GM21576 (cell line): Measurements from ENCODE around the gene ZBTB34.

Experiments used
- ATAC-seq: cut with Tn5 transposase; IDR thresholded peaks from one replicate; pipeline ENCODE4 v1.9.1; 2021; ENCODE audit warnings: mild to moderate bottlenecking, moderate library complexity; ENCODE audit not compliant: unreplicated experiment

ZBTB34 gene

GRCh38 chr9:126875756-126876510, 15.5 kb downstream of the ZBTB34 start:
- ATAC-seq = no peak

- ATAC-seq = no peak
Observed at GRCh38 chr9:126876531-126876930, 16.1 kb downstream of the ZBTB34 start.

DNA sequence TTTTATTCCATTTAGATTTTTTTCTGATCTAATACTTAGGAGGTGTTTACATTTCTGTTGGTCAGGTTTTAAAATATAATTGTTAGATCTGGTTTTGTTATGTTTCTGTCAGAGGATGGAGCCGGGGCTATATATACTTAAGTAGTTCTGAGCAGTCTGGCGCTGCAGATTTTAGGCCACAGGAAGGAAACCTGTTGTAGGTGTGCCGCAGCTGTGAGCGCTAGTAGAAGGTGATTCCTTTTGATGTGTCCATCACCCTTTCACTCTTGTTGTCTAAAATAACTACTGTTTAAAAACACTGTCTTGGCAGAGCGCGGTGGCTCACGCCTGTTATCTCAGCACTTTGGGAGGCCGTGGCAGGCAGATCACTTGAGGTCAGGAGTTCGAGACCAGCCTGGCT, 17.0 kb downstream of the ZBTB34 start:
- no peak for ATAC-seq

DNA sequence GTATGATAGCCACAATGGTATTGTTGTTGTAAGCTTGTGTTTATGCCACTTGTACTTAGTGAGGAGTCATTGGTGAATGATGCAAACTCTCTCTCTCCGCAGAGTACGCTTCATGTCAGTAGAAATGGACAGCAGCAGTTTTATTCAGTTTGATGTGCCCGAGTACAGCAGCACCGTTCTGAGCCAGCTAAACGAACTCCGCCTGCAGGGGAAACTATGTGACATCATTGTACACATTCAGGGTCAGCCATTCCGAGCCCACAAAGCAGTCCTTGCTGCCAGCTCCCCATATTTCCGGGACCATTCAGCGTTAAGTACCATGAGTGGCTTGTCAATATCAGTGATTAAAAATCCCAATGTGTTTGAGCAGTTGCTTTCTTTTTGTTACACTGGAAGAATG, 18.8 kb downstream of the ZBTB34 start:
- no peak for ATAC-seq

DNA sequence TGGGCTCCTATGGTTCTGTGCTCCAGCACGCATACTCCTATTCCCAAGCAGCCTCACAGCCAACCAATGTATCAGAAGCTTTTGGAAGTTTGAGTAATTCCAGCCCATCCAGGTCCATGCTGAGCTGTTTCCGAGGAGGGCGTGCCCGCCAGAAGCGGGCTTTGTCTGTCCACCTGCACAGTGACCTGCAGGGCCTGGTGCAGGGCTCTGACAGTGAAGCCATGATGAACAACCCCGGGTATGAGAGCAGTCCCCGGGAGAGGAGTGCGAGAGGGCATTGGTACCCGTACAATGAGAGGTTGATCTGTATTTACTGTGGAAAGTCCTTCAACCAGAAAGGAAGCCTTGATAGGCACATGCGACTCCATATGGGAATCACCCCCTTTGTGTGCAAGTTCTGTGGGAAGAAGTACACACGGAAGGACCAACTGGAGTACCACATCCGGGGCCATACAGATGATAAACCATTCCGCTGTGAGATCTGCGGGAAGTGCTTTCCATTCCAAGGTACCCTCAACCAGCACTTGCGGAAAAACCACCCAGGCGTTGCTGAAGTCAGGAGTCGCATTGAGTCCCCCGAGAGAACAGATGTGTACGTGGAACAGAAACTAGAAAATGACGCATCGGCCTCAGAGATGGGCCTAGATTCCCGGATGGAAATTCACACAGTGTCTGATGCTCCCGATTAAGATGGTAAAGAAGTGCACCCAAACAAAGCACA, 19.9 kb downstream of the ZBTB34 start:
- no peak for ATAC-seq

DNA sequence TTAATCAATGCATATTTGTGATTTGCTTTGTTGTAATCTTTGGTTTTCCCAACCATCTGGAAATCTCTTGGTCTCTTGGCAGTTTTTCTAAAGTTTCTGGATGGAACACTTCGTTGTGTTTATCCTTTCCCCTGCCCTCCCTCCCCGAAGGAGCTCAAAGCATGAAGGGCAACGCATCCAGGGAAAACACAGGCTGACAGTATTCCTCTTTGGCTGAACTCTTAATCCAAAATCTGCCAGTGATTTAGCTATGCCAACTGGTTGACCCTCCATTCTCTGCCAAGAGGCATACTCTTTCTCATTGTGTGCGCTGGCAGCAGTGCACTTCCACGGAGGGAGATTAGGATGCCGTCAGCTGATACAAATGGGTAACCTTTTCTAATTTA, 20.5 kb downstream of the ZBTB34 start:
- no peak for ATAC-seq

DNA sequence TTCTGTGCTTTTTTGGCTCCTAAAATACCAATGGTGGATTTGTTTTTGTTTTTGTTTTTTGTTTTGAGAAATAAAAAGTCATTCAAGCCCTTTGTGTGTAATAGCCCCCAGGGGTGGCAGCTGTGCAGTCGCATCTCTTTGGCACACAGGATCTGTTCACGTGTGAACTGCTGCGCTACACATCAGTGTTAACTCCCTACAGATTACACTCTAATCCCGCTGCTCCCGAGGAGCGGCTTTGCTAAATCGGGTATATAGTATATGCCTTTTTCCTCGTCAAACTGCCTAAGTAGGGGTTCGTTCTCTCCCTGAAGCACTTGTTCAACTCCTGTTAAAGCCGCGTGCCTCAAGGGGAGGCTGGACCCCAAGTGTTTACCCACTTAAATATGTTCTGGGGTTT, 22.3 kb downstream of the ZBTB34 start:
- ATAC-seq = no peak

DNA sequence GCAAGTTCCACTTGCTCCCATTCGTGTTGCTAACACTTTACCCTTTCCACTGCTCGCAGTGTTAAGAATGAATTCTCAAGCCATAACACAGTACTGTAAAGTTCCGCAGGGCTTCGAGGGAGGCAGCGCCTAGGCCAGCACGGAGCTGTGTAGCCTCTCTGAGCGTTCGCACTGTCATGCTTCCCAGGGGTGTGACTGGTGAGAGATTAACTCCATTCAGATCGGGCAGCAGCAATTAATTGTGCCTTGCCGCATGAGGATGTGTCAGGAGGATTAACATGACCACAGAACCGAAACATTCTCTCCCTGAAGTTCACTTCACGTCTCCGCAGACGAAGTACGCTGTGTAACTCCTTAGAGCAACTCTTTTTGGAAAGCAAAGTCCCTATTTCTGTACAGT, 23.2 kb downstream of the ZBTB34 start:
- ATAC-seq = no peak

GRCh38 chr9:126885131-126885641, 24.7 kb downstream of the ZBTB34 start:
- ATAC-seq = no peak

DNA sequence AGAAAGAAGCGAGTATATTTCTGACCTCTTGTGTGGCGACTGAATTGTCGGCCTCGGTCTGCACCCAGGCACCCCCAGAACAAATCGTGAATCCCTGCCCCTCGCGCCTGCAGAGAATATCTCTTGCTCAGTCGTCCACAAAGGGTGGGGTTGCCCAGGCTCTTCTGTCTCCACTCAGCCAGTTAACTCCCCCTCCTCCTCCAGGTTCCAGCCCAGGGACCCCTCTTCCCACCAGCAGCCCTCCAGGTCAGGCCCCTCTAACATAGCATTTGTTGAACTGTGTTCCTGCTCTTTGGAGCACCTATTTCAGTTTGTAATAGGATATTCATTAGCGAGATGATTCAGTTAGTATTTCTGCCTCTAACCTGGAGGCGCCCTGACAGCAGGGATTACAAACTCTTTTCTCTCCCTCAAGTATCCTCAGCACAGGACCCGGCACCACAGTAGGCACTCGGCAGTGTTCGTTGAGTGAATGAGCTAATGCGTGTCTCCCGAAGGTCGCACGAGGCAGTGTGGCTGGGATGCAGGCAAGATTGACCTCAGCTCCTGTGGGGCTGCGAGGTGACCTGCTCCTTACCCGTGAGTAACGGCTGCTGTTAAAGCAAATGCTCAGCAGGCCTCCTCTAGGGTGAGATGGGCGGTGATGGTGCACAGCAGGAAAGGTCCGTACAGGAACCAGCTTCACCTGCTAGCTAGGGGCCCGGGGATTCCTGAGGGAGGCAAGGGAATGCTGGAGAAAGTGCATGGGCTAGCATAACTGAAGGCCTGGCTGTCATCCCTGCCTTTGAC, 25.8 kb downstream of the ZBTB34 start:
- no peak for ATAC-seq

GRCh38 chr9:126886897-126887296, 26.5 kb downstream of the ZBTB34 start:
- ATAC-seq = no peak

DNA sequence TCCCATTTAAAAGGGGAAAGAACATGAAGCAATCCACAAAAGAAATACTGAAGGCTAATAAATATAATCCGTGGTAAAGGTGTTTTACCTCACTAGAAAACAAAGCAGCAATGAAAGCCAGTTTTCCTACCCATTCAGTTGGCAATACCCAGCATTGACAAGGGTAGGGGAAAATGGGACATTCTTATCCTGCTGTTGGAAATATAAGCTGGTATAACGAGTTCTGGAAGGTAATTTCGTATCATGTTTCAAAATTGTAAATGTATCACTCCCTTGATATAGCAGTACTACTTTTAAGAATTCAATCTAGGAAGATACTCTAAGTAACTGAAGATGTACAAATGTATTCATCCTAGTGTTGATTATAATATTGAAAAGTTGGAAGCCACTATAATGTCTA, 31.2 kb downstream of the ZBTB34 start:
- ATAC-seq = no peak

DNA sequence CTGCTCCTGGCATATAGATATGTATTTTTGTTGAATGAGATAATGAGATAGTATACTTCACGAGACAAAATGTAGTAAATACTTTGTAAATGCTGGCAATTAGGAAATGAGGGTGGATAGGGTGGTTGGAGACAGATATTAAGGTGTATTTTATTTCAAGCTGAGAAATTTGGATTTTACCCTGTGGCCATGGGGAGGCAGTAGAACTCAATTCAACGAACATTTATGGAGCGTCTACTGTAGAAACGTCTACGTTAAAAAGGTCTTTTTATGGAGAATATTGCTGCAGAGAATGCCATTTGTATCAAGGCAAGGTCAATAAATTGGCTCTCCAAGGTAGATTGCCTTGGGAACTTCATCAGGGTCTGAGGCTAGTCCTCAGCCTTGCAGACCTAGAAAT, 32.6 kb downstream of the ZBTB34 start:
- ATAC-seq = no peak

DNA sequence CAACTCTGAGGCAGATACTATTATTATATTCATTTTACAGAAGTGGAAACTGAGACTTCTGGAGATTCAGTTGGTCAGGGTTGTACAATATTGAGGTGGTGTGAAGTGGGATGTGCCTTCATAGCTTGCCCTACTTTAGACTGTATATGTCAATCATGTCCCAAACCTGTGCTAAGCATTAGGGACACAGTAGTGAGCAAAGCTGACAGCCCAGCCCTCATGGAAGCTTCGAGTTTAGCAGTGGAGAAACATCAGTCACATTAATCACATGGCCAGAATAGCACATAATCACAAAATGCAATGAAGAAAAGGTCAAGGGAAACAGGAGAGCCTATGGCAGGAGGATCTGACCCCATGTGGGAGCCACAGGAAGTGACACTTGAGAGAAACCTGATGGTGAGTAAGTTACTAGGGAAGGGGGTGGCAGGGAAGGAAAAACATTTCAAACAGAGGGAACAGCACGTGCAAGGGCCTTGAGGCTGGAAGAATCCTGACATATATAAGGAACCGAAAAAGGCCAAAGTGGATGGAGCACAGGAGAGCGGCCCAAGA, 33.7 kb downstream of the ZBTB34 start:
- no peak for ATAC-seq

DNA sequence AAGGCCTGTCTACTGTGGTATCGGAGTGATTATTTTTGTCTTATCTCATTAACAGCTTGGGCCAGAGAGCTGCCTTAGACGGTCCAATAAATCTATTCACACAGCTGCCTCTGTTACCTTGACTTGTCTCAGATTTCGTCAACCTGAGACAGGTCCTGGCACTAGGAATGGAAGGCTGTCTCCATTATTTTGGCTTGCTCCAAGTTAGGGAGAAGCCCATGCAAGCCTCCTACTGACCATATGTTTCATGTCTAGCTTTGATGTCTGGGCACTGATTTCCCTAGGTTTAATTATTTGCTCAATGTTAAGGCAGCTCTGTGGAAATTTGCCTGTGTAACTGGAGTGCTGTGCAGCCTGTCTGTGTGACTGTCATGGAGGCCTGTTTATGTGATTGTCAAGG, 41.8 kb downstream of the ZBTB34 start:
- no peak for ATAC-seq

- ATAC-seq = no peak
Observed at GRCh38 chr9:126904586-126904985, 44.1 kb downstream of the ZBTB34 start.

DNA sequence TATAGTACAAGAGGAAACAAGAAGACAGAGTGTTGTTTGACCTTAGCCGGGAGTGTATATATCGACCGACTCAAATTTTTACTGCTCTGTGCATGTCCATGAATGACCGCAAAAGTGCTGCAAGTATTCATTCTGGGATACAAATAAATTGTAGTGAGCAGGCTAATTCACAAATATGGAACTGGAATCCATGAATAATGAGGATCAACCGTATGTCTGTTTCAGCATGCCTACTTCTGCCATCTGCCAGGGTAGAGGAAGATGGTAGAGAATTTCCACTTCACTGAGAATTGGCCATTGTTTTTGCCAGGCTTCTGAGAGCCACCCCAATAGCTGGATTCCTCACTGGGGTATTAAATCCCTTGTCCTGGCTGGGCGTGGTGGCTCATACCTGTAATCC, 45.7 kb downstream of the ZBTB34 start:
- no peak for ATAC-seq

- ATAC-seq = no peak
Observed at GRCh38 chr9:126907058-126907457, 46.6 kb downstream of the ZBTB34 start.

DNA sequence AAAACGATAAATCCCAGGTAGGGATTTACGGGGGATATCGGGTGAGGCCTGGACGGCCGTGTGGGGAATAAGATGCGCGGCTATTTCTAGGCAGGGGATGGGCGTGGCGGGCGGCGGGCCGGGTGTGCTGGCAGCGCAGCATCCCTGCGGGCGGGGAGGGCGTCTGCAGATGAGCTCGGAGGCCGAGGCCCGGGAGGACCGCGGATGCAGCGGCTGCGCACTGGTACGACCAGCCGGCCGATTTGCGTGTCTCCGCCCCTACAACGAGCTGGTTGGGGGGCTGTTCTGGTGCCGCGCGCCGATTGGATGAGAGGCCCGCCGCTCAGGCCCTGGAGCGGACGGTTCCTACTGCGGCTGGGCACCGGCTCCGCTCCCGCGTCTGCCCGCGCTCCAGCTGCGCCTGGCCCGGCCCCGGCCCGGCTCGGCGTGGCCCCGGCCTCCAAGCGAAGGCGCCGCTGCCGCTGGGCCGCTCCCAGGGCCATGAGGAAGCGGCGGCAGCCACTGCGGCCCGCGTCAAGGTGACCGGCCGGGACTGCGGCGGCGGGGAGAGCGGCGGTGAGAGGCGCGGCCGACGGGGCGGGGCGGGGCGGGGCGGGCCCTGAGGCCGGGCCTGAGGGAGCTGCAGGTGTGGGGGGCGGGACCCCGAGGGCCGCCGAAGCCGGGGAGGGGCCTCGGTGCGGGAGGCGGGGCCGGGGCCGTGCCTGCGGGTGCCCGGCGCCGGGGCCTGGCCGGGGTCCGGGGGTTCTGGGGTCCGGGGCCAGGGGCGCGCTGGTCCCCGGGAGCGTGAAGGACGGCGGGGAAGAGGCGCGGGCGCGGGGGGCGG, 54.2 kb downstream of the ZBTB34 start, which contains the start of gene RALGPS1:
Gene RALGPS1, plus strand, starts transcription at position 325 of the 823 bp plus-strand sequence. CDS start 47,508 bp downstream, outside the sequence.
- ATAC-seq = peak; percentile 87

- ATAC-seq = no peak
Observed at GRCh38 chr9:126915281-126915816, 54.9 kb downstream of the ZBTB34 start.
